ENCODE results near the gene SLIT1.

SLIT1 gene

GRCh38 chr10:97185326-97186058 lies at the start of gene SLIT1:
Gene SLIT1, minus strand, starts transcription at chr10:97185959. Its CDS starts 285 bp downstream, at chr10:97185674.
- DNase-seq (ENCODE audit: low read depth, low spot score): peak; percentile 22

- DNase-seq (ENCODE audit: low read depth, low spot score): no peak
Observed at GRCh38 chr10:97235353-97235752, 49.6 kb upstream of the SLIT1 start.

DNA sequence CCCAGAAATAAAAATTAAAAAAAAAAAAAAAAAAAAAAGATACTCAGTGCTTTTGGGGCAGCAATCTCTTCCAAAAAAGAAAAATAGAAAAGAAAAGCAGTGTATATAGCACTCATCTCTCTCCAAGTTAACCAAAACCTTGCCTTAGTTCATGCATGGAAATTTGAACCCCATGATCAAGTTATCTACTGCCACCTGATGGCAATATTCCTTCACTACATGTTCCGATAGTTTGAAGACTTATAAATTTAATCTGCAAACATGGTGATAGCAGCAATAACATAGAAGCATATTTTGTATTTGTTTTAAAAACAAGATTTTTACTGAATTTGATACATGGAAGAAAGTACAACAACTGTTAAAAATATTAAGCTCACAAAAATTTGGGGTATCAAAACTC lies 48.6 kb upstream of the SLIT1 start:
- DNase-seq (ENCODE audit: low read depth, low spot score): peak; percentile 54

- no peak for DNase-seq (ENCODE audit: low read depth, low spot score)
Observed at GRCh38 chr10:97230146-97230545, 44.4 kb upstream of the SLIT1 start.

DNA sequence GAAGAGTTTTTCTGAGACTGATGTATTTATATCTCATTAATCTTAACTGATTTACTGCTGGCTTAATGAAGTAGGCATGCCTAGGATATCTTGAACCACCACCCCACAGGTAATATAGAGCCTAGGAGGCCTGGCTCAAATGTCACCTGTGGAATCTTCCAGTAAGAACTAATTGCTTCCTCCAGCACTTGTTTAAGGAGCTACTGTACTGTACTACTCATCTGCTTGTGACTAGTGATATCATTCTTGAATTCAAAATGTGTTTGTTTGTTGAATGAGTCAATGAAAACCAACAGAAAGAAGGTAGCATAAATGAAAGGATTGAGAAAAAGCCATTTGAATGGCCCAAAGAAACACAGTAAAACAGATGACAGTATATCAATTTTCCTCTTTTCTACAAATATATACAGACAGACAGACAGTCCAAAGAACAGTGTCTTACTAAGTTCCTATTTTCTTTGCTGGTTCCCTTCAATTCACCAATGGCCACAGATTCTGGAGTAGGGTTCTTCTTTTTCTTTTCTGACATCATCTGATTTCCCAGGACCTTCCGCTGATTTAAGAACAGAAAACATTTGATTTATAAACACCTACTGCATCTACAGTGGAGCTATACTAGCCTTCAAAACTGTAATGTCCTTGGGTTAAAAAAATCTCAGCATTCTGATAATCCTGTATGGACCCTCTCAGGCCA lies 43.7 kb upstream of the SLIT1 start:
- DNase-seq (ENCODE audit: low read depth, low spot score): no peak

GRCh38 chr10:97228775-97229157 lies 43.0 kb upstream of the SLIT1 start:
- no peak for DNase-seq (ENCODE audit: low read depth, low spot score)

DNA sequence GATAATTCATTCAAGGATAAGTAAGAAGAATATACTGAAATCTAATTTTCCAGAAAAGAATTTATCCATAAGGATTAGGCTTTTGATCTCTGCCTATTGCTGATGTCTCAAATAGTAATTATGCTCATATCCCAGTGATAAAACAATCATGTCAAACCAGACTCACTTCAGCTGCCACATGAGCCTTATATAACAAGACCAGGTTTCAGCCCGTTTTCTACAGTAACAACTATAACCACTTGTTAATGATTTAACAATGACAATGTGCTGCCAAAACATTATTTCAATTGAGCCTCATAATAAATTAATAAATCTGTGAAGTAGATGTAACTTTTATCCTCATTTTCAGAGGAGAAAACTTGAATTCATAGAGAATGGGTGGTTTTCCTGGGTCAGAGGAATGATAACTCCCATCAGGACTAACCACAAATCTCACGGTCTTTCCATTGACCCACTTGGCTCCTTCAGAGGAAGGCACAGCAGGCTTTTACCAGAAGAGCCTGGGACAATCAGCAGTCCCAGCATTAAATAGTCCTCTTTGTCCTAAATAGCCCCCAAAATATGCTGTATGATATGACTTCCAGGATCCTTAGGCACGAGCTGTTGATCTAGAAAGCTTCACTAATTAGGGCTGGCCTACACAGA lies 42.5 kb upstream of the SLIT1 start:
- no peak for DNase-seq (ENCODE audit: low read depth, low spot score)

DNA sequence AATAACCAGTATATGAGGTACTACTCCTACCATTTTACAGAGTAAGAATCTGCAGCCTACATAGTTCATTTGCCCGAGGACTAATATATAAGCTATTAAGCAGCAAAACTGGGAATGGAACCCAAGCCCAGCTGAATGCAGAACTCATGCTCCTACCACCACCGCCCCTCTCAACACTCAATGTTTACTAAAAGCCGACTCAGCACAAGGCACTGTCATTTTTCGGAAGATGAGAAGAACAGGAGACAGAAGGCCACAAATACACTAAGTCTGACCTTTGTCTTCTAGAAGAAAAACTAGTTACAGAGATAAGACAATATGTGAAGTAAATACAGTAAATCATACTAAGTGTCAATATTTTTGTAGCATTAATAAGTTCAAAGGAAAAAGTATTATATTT lies 40.6 kb upstream of the SLIT1 start:
- DNase-seq (ENCODE audit: low read depth, low spot score): no peak

DNA sequence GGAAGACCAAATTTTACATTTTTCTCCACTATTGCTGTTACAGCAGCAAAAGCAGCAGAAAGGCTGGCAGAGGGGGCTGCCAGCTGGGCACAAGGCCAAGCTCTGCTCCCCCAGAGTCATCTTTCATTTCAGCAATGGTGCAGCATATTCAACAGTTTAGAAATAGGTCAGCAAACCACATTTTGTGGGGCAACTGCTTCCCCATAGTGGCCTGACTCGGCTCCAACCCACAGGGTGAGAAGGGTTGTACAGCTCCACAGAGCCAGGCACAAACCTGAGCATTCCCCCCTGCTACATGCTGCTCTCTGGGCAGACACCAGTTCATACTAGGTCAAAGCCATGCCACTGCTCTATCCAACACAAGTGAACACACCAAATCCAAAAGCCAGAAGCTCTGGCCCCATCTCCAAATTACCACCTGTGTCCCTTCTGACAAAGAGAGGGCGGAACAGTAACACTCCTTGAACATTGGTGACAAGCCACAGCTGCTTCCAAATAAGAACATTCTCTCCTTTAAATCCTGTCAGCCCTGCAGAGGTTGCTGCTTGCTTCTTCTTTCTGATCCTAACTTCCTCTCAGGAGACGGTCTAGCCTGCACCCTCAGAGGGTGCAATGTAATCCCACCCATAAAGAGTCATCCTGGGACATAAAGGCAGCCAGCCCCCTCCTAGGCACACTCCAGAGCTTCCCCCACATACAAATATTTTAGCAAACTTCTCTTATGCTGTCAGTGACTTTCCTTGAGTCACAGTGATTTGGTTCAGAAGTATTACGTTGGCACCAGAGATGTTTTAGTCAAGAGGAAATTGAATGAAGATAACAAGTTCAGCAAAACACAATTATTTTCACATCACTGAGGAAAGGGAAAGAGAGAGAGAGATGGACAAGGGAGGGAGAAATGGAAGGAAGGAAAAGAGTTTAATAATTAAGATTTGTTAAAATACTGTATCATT lies 39.0 kb upstream of the SLIT1 start:
- DNase-seq (ENCODE audit: low read depth, low spot score): no peak

- no peak for DNase-seq (ENCODE audit: low read depth, low spot score)
Observed at GRCh38 chr10:97222326-97222961, 36.7 kb upstream of the SLIT1 start.

DNA sequence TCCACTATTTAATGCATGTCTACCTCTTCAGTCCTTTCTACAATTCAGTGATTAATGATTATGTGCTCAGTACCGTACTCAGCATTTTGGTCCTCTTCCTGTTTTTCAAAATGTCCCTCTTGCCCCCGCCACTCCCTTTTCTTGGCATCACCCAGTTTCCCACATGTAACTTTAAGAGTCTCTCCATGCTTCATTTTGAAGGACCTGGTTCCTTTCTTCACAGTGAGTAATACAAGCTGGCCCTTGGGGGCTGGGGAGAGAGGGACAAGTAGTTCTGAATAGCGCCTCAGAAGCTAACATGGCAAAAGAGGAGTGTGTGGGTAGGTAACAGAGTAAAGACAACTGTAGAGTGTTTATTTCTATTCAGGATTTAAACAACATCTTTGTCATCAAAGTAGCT lies 34.6 kb upstream of the SLIT1 start:
- DNase-seq (ENCODE audit: low read depth, low spot score): no peak

- DNase-seq (ENCODE audit: low read depth, low spot score): no peak
Observed at GRCh38 chr10:97217299-97217698, 31.5 kb upstream of the SLIT1 start.

DNA sequence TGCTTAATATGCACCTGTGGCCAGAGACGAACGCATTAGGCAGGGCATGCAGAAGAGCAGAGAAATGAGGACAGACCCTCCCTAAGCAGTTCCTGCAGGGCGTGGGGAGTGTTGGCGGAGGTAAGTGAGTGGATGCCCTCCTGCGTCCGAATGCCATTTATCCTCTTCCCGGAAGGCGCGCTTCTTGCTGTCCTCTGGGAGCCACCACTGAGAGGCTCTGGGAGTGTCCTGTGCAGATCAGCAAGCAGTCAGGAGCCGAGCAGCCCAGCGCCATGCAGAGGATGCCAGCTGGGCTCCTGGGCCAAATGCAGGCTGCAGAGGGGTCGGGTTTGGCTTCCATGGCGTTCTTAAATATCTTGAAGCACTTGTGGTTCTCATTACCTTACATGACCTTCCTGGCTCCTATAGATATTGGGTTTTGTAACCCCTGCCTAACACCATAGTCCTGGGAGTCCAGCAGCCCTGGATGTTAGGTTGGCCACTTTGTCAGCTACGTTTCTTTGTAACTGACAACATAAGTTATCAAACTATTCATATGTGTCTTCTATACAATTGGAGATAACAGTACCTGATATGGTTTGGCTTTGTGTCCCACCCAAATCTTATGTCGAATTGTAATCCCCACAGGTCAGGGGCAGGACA lies 30.0 kb upstream of the SLIT1 start:
- no peak for DNase-seq (ENCODE audit: low read depth, low spot score)

GRCh38 chr10:97213431-97213830 lies 27.7 kb upstream of the SLIT1 start:
- no peak for DNase-seq (ENCODE audit: low read depth, low spot score)

DNA sequence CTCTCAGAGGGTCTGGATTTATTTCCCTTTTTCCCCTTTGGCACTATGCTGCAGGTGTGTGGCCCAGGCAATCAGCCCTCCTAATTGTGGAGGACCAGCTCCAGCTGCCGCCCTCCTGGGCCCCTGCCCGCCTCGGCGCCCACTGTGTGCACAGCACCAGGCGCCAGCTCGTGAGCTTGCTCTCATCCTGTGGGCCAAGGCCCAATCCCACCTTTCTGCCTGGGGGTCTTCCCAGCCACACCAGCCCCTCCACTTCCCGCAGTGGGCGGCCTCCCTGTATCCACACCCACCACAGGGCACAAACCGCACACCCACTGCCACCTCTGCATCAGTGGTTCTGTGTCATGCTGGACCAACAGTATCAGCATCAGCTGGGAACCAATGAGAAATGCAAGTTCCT lies 25.5 kb upstream of the SLIT1 start:
- no peak for DNase-seq (ENCODE audit: low read depth, low spot score)

- DNase-seq (ENCODE audit: low read depth, low spot score): peak; percentile 85
Observed at GRCh38 chr10:97210543-97210960, 24.8 kb upstream of the SLIT1 start.

DNA sequence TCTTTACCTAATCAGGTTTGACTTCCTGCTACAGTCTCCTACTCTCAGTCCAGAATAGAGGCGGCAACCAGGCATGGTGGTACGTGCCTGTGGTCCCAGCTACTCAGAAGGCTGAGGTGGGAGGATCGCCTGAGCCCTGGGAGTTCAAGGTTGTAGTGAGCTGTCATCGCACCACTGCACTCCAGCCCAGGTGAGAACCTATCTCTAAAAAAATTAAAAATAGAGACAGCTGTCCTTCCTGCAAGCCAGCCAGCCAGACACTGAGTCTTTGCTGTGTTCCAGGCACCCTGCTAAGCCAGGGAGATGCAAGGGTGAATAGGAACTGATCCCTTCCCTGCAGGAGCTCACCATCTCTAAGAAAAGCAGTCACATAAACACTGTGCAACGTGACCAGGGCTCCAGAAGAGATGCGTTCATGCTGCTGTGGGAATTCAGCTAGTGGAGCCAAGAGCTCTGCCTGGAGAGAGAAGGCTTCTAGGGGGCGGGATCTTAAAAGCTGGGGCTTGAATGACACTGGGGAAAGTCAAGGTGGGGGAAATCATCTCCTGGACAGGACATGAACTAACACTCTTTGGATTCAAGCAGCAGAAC lies 22.1 kb upstream of the SLIT1 start:
- DNase-seq (ENCODE audit: low read depth, low spot score): no peak

DNA sequence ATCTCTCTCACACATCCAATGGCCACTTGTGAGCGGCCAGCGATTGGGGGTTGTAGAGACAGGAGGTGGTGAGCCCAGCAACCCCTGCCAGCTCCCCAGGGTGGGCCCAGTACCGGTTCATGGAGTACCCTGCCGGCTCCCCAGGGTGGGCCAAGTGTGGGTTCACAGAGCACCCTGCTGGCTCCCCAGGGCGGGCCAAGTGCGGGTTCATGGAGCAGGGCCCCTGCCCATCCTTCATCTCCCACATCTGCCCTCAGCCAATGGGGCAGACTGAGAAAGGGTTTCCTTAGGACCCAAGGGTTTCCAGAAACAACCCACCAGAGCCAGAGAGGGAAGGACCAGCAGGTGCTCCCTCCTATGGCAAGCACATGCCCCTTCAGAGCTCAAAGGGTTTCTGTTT lies 21.4 kb upstream of the SLIT1 start:
- DNase-seq (ENCODE audit: low read depth, low spot score): no peak

DNA sequence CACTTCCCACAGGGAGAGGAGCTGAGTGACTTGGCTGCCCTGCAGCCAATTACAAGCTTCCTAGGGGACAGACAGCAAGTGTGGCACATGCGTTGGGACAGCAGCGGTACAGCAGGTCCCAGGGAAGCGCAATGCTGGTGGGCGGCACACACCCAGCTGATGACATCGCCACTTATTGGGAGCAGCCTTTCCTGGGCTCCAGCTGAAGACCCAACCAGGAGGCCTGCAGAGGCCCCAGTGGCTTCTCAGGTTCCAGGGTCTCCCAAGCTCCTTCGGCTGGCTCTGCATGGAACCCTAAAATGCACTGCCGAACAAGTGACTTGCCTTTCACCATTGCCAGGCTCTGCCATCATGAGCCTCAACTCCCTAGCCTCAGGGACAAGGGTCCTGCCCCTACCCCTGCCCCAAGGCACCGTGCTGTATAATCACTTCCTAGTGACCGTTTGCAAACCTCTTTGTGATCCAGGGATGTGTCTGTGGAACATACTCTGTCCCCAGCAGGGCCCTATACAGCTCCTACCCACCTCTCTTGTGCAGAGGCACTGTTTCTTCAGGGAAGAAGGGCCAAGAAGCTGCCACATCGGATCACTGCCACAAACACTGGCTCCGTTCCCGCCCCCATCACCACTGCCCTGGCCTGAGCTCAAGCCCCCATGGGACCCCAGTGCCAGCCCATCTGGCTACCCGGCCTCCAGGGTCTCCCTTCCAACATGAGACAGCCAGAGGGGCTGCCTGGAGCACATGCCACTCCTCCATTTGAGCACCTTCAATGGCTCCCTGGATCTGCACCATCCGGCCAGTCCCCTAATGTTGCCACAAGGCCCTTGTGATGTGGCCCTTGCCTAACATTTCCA lies 19.3 kb upstream of the SLIT1 start:
- no peak for DNase-seq (ENCODE audit: low read depth, low spot score)

Measured in astrocyte of the hippocampus (primary cell).